Tibial nerve (tissue), 4 donors: Measurements from ENCODE around the gene ANKRD42. TPM values are rescaled to one million over a fixed set of nuclear protein-coding genes. Genes with fewer than 3 reads are reported as not detected.

Experiments used
- DNase-seq, 2 donors: peaks; one replicate each; pipeline ENCODE4 v3.0.0-alpha.2; 2019; ENCODE audit warnings: low spot score in 2 of 2
- H3K27ac ChIP-seq, 4 donors: fragments of 200-600 bp; sonication (generic) in 3 of 4; one replicate each; pipeline ENCODE4 v1.5.1; 2017 to 2019; ENCODE audit warnings: mild to moderate bottlenecking in 1 of 4
- H3K27me3 ChIP-seq, 2 donors: fragments of 200-600 bp; sonication (generic) in 1 of 2; one replicate each; pipeline versions ENCODE4 v1.5.1 to v1.6.0; 2017 to 2019
- H3K36me3 ChIP-seq, 3 donors: fragments of 200-600 bp; sonication (generic); one replicate each; pipeline ENCODE4 v1.5.1; 2018 to 2019
- H3K4me1 ChIP-seq, 4 donors: fragments of 200-600 bp; sonication (generic) in 3 of 4; one replicate each; pipeline ENCODE4 v1.5.1; 2017 to 2019
- H3K4me3 ChIP-seq, 4 donors: fragments of 200-600 bp; sonication (generic) in 3 of 4; one replicate each; pipeline ENCODE4 v1.5.1; 2017 to 2019; ENCODE audit warnings: mild to moderate bottlenecking in 1 of 4, moderate library complexity in 1 of 4
- H3K9me3 ChIP-seq, 4 donors: fragments of 200-600 bp; sonication (generic) in 3 of 4; one replicate each; pipeline ENCODE4 v1.5.1; 2017 to 2019
- EP300 ChIP-seq, 2 donors: sonication (generic); formaldehyde crosslinking; IDR thresholded peaks; one replicate each; pipeline ENCODE4 v1.6.1; 2017; ENCODE audit warnings: antibody characterized with exemption in 2 of 2, mild to moderate bottlenecking in 1 of 2
- POLR2A ChIP-seq, 2 donors: fragments of 450-650 bp; IDR thresholded peaks; one replicate each; pipeline ENCODE4 v1.6.1; 2017; ENCODE audit warnings: antibody characterized with exemption in 2 of 2, mild to moderate bottlenecking in 2 of 2, moderate library complexity in 2 of 2
- WGBS, 2 donors: methylation state at CpG; one replicate each; pipeline ENCODE4 v1.1.5; 2018; 5-methylcytosine and 5-hydroxymethylcytosine counted together
- total RNA-seq, 4 donors: library from RNA; depleted of rRNA; stranded (reverse); fragments of >200 nt; gene quantifications; one replicate each; pipeline ENCODE4 v1.1.0, GENCODE V29; 2016
- TF ChIP-seq, protein P1 (sequence below), 5 experiments: fragments of 200-600 bp in 3 of 5; fragments of 450-650 bp in 2 of 5; sonication (generic) in 3 of 5; IDR thresholded peaks; one replicate each; pipeline ENCODE4 v1.5.1; 2016 to 2019; ENCODE audit warnings: antibody characterized with exemption in 5 of 5, mild to moderate bottlenecking in 3 of 5, moderate library complexity in 2 of 5

ANKRD42 gene
- total RNA-seq, 4 donors from 2014 or later, result 10.3 to 13.2 (median 13.1) TPM

DNA sequence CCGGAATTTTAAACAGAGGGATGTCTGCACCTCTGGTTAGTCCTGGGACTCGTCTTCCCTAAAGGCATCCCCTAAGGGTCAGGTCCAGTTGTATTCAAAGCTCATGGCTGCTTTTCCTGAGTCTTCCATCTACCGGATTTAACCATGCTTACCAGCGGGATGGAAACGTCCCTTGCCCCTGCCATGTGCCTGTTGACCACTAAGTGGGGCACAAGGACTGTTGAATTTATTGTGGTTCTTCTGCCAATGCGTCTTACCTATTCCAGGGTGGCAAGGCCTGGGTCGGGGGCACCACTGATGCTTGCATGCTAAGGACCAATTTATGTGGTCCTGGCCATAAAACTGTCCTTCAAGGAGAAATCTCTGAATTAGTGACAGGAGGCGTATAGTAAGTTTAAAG lies 25.6 kb downstream of the ANKRD42 start:
- H3K27me3 ChIP-seq, result no peaks in the 10 kb centered on the region
- 66 to 70% methylated on average over 8 of the region's 8 CpGs for WGBS, 2 donors
- no peak overlapping the region for H3K4me3 ChIP-seq
- peaks cover 0 to 20% (median 0%) of the 10 kb centered on the region in 3 donors for H3K36me3 ChIP-seq
- TF ChIP-seq POLR2A (IDR thresholded peaks at IDR 0.05) (no peak), EP300 (IDR thresholded peaks at IDR 0.05) (no peak)
- TF ChIP-seq, protein P1, sequence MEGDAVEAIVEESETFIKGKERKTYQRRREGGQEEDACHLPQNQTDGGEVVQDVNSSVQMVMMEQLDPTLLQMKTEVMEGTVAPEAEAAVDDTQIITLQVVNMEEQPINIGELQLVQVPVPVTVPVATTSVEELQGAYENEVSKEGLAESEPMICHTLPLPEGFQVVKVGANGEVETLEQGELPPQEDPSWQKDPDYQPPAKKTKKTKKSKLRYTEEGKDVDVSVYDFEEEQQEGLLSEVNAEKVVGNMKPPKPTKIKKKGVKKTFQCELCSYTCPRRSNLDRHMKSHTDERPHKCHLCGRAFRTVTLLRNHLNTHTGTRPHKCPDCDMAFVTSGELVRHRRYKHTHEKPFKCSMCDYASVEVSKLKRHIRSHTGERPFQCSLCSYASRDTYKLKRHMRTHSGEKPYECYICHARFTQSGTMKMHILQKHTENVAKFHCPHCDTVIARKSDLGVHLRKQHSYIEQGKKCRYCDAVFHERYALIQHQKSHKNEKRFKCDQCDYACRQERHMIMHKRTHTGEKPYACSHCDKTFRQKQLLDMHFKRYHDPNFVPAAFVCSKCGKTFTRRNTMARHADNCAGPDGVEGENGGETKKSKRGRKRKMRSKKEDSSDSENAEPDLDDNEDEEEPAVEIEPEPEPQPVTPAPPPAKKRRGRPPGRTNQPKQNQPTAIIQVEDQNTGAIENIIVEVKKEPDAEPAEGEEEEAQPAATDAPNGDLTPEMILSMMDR (IDR thresholded peaks at IDR 0.05), result no peak
- no peak for DNase-seq
- no peaks in the 10 kb centered on the region for H3K9me3 ChIP-seq
- H3K27ac ChIP-seq, result no peak overlapping the region
- no peaks in the 10 kb centered on the region for H3K4me1 ChIP-seq

DNA sequence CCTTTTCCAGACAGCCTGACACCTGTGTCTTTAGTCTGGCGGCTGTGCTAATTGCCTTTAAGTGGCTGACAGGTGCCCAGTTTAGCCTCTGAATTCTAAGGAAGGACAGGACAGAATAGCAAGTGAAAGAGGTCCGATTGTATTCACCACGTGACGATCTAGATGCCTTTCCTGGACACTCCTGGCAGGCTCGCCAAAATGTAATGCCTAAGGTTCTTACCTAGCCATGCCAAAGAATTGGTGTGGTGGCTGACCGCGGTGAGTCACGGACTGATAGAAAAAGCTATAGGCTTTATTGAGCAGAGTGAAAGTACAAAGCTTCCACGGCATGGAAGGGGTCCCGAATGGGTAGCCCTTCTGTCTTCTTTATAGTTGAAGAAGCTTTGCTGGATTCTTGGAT lies 26.7 kb downstream of the ANKRD42 start:
- Histone ChIP-seq H3K4me1 (no peaks in the 10 kb centered on the region), H3K36me3 (peaks cover 0 to 11% (median 0%) of the 10 kb centered on the region in 3 donors), H3K4me3 (no peak overlapping the region), H3K27ac (no peak overlapping the region), H3K27me3 (no peaks in the 10 kb centered on the region), H3K9me3 (no peaks in the 10 kb centered on the region)
- WGBS, 2 donors, result 87 to 88% methylated on average over 9 to 10 of the region's 10 CpGs
- TF ChIP-seq EP300 (IDR thresholded peaks at IDR 0.05) (no peak), POLR2A (IDR thresholded peaks at IDR 0.05) (no peak)
- TF ChIP-seq, protein P1 (IDR thresholded peaks at IDR 0.05), result no peak
- DNase-seq, result no peak

DNA sequence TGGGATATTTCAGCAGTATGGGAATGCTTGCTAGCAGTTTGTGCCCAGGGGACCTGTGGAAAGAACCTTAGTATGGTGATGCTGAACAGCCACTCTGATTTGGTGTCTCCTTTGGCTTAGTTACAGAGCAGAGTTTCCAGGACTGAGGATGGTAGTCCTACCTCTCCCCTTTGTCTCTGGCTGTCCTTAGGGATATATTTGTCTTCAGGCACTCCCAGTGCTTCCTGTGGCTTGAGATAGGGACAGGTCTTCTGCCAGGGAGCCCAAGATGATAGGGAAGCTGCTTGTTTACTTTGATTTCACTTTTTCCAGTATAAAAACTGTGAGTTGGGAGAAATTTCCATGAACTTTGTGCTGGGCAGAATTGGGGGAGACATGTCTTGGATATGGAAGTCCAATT lies 28.2 kb downstream of the ANKRD42 start:
- H3K4me1 ChIP-seq, result no peaks in the 10 kb centered on the region
- TF ChIP-seq, protein P1 (IDR thresholded peaks at IDR 0.05), result no peak
- no peak for TF ChIP-seq POLR2A (IDR thresholded peaks at IDR 0.05)
- TF ChIP-seq EP300 (IDR thresholded peaks at IDR 0.05), result no peak
- no peak for DNase-seq
- no peaks in the 10 kb centered on the region for H3K9me3 ChIP-seq
- no peak overlapping the region for H3K27ac ChIP-seq
- H3K27me3 ChIP-seq, result no peaks in the 10 kb centered on the region
- peaks cover 0 to 9% (median 0%) of the 10 kb centered on the region in 3 donors for H3K36me3 ChIP-seq
- no peak overlapping the region for H3K4me3 ChIP-seq

DNA sequence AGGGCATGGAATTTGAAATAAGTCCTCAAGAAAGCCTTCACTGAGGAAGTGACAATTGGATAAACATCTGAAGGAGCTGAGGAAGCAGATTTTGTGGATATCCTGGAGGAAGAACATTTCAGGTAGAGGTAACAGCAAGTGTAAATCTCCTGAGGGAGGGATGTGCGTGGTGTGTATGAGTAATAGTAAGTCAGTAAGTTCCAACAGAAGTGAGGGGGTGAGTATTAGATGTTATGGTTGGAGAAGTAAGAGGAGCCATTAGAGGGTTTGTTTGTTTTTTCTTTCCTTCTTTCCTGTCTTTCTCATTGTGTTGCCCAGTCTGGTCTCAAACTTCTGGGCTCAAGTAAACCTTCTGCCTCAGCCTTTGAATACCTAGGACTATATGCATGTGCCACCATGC lies 29.0 kb downstream of the ANKRD42 start:
- TF ChIP-seq POLR2A (IDR thresholded peaks at IDR 0.05), result no peak
- no peaks in the 10 kb centered on the region for H3K4me1 ChIP-seq
- WGBS, 2 donors, result 96 to 97% methylated on average over 1 of the region's 1 CpG

DNA sequence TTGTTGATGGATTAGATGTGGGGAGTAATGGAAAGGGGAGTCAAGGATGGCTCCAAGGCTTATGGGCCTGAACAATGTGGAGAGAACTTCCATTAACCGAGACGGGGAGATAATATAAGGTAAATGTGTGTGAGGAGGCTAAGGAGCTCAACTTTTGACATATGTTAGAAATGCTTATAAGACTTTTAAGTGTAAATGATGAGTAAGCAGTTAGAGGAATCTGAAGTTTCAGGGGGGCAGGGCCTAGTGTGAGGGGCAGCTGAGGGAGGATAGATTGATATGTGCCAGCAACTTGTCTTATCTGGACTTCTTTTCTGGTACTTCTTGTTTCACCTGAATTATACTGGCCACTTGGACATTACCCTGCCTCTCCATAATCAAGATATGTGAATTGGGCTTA lies 29.9 kb downstream of the ANKRD42 start:
- no peak for DNase-seq
- Histone ChIP-seq H3K9me3 (no peaks in the 10 kb centered on the region), H3K27ac (no peak overlapping the region), H3K27me3 (no peaks in the 10 kb centered on the region), H3K36me3 (peaks cover 0 to 8% (median 0%) of the 10 kb centered on the region in 3 donors), H3K4me3 (no peak overlapping the region), H3K4me1 (no peaks in the 10 kb centered on the region)
- no peak for TF ChIP-seq EP300 (IDR thresholded peaks at IDR 0.05)
- TF ChIP-seq, protein P1 (IDR thresholded peaks at IDR 0.05), result no peak
- 94 to 96% methylated on average over 2 of the region's 2 CpGs for WGBS, 2 donors

More for the DNA sequence above, 29.0 kb downstream of the ANKRD42 start:
- H3K27me3 ChIP-seq, result no peaks in the 10 kb centered on the region
- peaks cover 0 to 8% (median 0%) of the 10 kb centered on the region in 3 donors for H3K36me3 ChIP-seq
- no peak overlapping the region for H3K4me3 ChIP-seq
- H3K27ac ChIP-seq, result no peak overlapping the region
- no peaks in the 10 kb centered on the region for H3K9me3 ChIP-seq
- DNase-seq, result no peak

DNA sequence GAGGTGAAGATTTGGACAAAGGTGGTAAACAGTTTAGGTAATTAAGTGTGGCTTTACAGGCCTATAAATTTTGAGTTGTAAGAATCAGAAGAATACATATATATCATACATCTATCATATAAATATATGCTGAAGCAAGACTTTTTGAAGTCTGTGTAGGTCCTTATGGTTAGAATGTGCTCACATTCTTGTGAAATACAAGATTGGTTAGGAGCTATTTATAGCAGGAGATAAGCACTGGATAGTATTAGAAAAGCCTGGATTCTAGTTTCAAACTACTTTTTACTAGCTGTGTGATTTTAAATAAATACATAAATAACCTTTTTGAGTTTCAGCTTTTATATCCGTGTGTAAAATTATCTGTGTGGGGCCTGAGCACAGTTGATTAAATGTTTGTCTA lies 42.3 kb downstream of the ANKRD42 start:
- Histone ChIP-seq H3K9me3 (no peaks in the 10 kb centered on the region), H3K4me1 (no peaks in the 10 kb centered on the region), H3K36me3 (peaks cover 0 to under 1% (median 0%) of the 10 kb centered on the region in 3 donors), H3K4me3 (no peak overlapping the region), H3K27me3 (no peaks in the 10 kb centered on the region), H3K27ac (no peak overlapping the region)
- TF ChIP-seq POLR2A (IDR thresholded peaks at IDR 0.05) (no peak), EP300 (IDR thresholded peaks at IDR 0.05) (no peak)
- TF ChIP-seq, protein P1 (IDR thresholded peaks at IDR 0.05), result no peak
- WGBS, 2 donors, result 63 to 75% methylated on average over 1 of the region's 1 CpG
- no peak for DNase-seq
